K562 (cell line): ENCODE data around the gene C15orf61. TPM values are rescaled to one million over a fixed set of nuclear protein-coding genes. Genes with fewer than 3 reads are reported as not detected.

Experiments used
- ATAC-seq: fragments of 200-7000 bp; cut with Tn5 transposase; 3 replicates; pipeline ENCODE4 v1.9.1; 2020; ENCODE audit warnings: moderate library complexity
- BruUV-seq: library from RNA; stranded (reverse); fragments of 400-500 nt; replicated peaks from 2 replicates; lab custom pipeline; 2021; lab: Mats Ljungman, UMichigan
- CTCF ChIA-PET: fragments of 300-600 bp; formaldehyde crosslinking; extraction: SDS; loops from one replicate; lab custom pipeline; 2021; ENCODE audit warnings: low intra/inter-chr PET ratio; lab: Yijun Ruan, JAX
- POLR2A ChIA-PET: fragments of 300-600, 350-650 bp; sonication (Branson Sonifier 250); formaldehyde crosslinking; extraction: SDS; loops from one replicate; lab custom pipeline; 2021; ENCODE audit warnings: antibody characterized with exemption, inconsistent platforms; lab: Yijun Ruan, JAX
- DNase-seq, 4 experiments: peaks; one replicate each; pipeline versions ENCODE4 v3.0.0 to v3.0.0-alpha.2; 2011 to 2018; ENCODE audit warnings: low spot score in 3 of 4, mixed read lengths in 3 of 4; ENCODE audit errors: extremely low read depth in 1 of 4
- FAIRE-seq: peaks from 2 replicates; lab custom pipeline; 2011; peaks lifted over from hg19 to GRCh38; lab: Jason Lieb, UNC
- H2AFZ ChIP-seq: 2 replicates; pipeline ENCODE4 v1.6.0; 2011; ENCODE audit warnings: low read depth, low read length, control low read depth, inconsistent platforms
- H3K27ac ChIP-seq: fragments of 200-600 bp; 3 replicates; pipeline ENCODE4 v1.8.0; 2011; ENCODE audit warnings: low read depth, mild to moderate bottlenecking, control low read depth, inconsistent platforms, low read length, moderate library complexity, mixed read lengths; ENCODE audit errors: extremely low read depth
- H3K27me3 ChIP-seq, 2 experiments: fragments of 300-600 bp in 1 of 2; 2 replicates in 1 of 2; 3 replicates in 1 of 2; pipeline versions ENCODE4 v1.6.0 to v1.8.0; 2011; ENCODE audit warnings: inconsistent platforms in 2 of 2, low read length in 2 of 2, mild to moderate bottlenecking in 1 of 2, mixed read lengths in 1 of 2, moderate library complexity in 1 of 2; ENCODE audit not compliant: control insufficient read depth in 2 of 2, insufficient read depth in 2 of 2
- H3K36me3 ChIP-seq: fragments of 300-600 bp; 3 replicates; pipeline ENCODE4 v1.8.0; 2011; ENCODE audit warnings: mild to moderate bottlenecking, low read length, inconsistent platforms; ENCODE audit not compliant: control insufficient read depth, insufficient read depth
- H3K4me1 ChIP-seq, 2 experiments: fragments of 200-600 bp in 1 of 2; replicated peaks in 1 of 2; 2 replicates in 1 of 2; 3 replicates in 1 of 2; pipeline versions ENCODE4 v1.5.1 to v1.8.0; 2011; ENCODE audit warnings: inconsistent platforms in 2 of 2, low read length in 2 of 2, mild to moderate bottlenecking in 1 of 2, mixed read lengths in 1 of 2, moderate library complexity in 1 of 2; ENCODE audit not compliant: control insufficient read depth in 2 of 2, insufficient read depth in 2 of 2
- H3K4me2 ChIP-seq: 2 replicates; pipeline ENCODE4 v1.6.1; 2011; ENCODE audit warnings: low read length, control low read depth, inconsistent platforms, mixed read lengths; ENCODE audit not compliant: insufficient read depth
- H3K4me3 ChIP-seq: fragments of 200-600 bp; sonication (generic), shearing (Covaris generic); 2 replicates; pipeline ENCODE4 v1.5.1; 2016; ENCODE audit warnings: control low read depth, inconsistent platforms
- H3K79me2 ChIP-seq: fragments of 200-600 bp; 3 replicates; pipeline ENCODE4 v1.8.0; 2011; ENCODE audit warnings: low read length, inconsistent platforms; ENCODE audit not compliant: control insufficient read depth, insufficient read depth
- H3K9ac ChIP-seq, 2 experiments: 2 replicates each; pipeline versions ENCODE4 v1.6.0 to v1.6.1; 2011; ENCODE audit warnings: low read depth in 2 of 2, low read length in 2 of 2, control low read depth in 1 of 2, inconsistent platforms in 1 of 2, mild to moderate bottlenecking in 1 of 2, mixed read lengths in 1 of 2; ENCODE audit not compliant: insufficient read depth in 1 of 2
- H3K9me1 ChIP-seq: one replicate; pipeline ENCODE4 v1.6.0; 2011; ENCODE audit warnings: inconsistent platforms, mild to moderate bottlenecking, low read length, moderate library complexity; ENCODE audit not compliant: control insufficient read depth, insufficient read depth
- H3K9me3 ChIP-seq: replicated peaks from 2 replicates; pipeline ENCODE4 v1.5.1; 2011; ENCODE audit warnings: low read depth, low read length, inconsistent platforms; ENCODE audit not compliant: control insufficient read depth, insufficient read depth
- H4K20me1 ChIP-seq: replicated peaks from 2 replicates; pipeline ENCODE4 v1.6.1; 2011; ENCODE audit warnings: low read length, inconsistent platforms, mixed read lengths; ENCODE audit not compliant: control insufficient read depth, insufficient read depth
- DNMT1 ChIP-seq: fragments of 450-650 bp; IDR thresholded peaks from 2 replicates; pipeline ENCODE4 v1.6.1; 2016; ENCODE audit warnings: antibody characterized with exemption, mild to moderate bottlenecking
- GABPB1 ChIP-seq: sonication (generic); formaldehyde crosslinking; IDR thresholded peaks from 2 replicates; pipeline ENCODE4 v1.8.0; 2022; ENCODE audit warnings: mild to moderate bottlenecking, missing genetic modification reagents
- HNRNPH1 ChIP-seq: fragments of 200-400 bp; formaldehyde crosslinking; optimal IDR thresholded peaks from 2 replicates; pipeline ENCODE3; 2017; ENCODE audit warnings: low read depth, mild to moderate bottlenecking, low read length, moderate library complexity
- MEF2D ChIP-seq: conservative IDR thresholded peaks from 2 replicates; pipeline ENCODE4 v1.6.1; 2016; ENCODE audit warnings: low read depth, missing genetic modification characterization, missing compliant biosample characterization
- MLX ChIP-seq, 2 experiments: fragments of 450-650 bp in 1 of 2; sonication (generic) in 1 of 2; formaldehyde crosslinking; conservative IDR thresholded peaks; 2 replicates each; pipeline versions ENCODE4 v1.4.0 to v1.8.1; 2020 to 2022; ENCODE audit warnings: mild to moderate bottlenecking in 1 of 2, missing genetic modification reagents in 1 of 2
- NR2F6 ChIP-seq: fragments of 450-650 bp; formaldehyde crosslinking; IDR thresholded peaks from 2 replicates; pipeline ENCODE4 v1.4.0; 2020; ENCODE audit warnings: mild to moderate bottlenecking
- PATZ1 ChIP-seq: fragments of 250-450 bp; sonication (Bioruptor Pico); IDR thresholded peaks from 2 replicates; pipeline ENCODE4 v1.5.0; 2020; ENCODE audit warnings: mild to moderate bottlenecking, borderline replicate concordance
- PHB2 ChIP-seq: fragments of 450-650 bp; IDR thresholded peaks from 2 replicates; pipeline ENCODE4 v1.6.1; 2017; ENCODE audit warnings: low read depth
- POLR2AphosphoS5 ChIP-seq: IDR thresholded peaks from 2 replicates; pipeline ENCODE4 v1.6.1; 2011; ENCODE audit warnings: mild to moderate bottlenecking, low read depth, low read length, moderate library complexity; ENCODE audit not compliant: control insufficient read depth, insufficient read depth
- RBBP5 ChIP-seq: fragments of 200-600 bp; sonication (generic); IDR thresholded peaks from 2 replicates; pipeline ENCODE4 v1.6.1; 2012; ENCODE audit warnings: borderline replicate concordance, mild to moderate bottlenecking, low read length, control low read depth, inconsistent platforms; ENCODE audit not compliant: insufficient read depth, poor library complexity, severe bottlenecking
- RBM25 ChIP-seq: fragments of 200-400 bp; formaldehyde crosslinking; IDR thresholded peaks from 2 replicates; pipeline ENCODE4 v1.6.1; 2018; ENCODE audit warnings: low read length, low read depth, moderate library complexity; ENCODE audit not compliant: severe bottlenecking
- SNRNP70 ChIP-seq: fragments of 200-400 bp; formaldehyde crosslinking; optimal IDR thresholded peaks from 2 replicates; pipeline ENCODE3; 2017; ENCODE audit warnings: low read depth, low read length
- ZNF699 ChIP-seq: fragments of 250-450 bp; sonication (Bioruptor Pico); IDR thresholded peaks from 2 replicates; pipeline ENCODE4 v1.8.0; 2021; ENCODE audit warnings: mild to moderate bottlenecking, moderate library complexity; ENCODE audit not compliant: insufficient replicate concordance
- ZSCAN32 ChIP-seq: fragments of 450-650 bp; formaldehyde crosslinking; IDR thresholded peaks from 2 replicates; pipeline ENCODE4 v1.4.0; 2020; ENCODE audit warnings: mild to moderate bottlenecking, moderate library complexity
- WGBS: fragments of 100-300 bp; shearing (Covaris generic); methylation state at CpG from one replicate; pipeline ENCODE4 v1.1.6; 2016; ENCODE audit warnings: low coverage, mixed read lengths; ENCODE audit not compliant: insufficient coverage; ENCODE audit errors: missing lambda C conversion rate; 5-methylcytosine and 5-hydroxymethylcytosine counted together
- in situ Hi-C: fragments of 300-500 bp; cut with MboI; formaldehyde crosslinking; loops from 4 replicates; pipeline ENCODE4 v1.15.0; 2018; ENCODE audit warnings: inconsistent platforms, mixed read lengths
- intact Hi-C: fragments of 100-400 bp; cut with micrococcal nuclease; formaldehyde crosslinking; loops from 2 replicates; pipeline ENCODE4 v1.14.2; 2022
- polyA plus RNA-seq, 8 experiments: library from polyadenylated mRNA; depleted of rRNA in 4 of 8; stranded (reverse) in 5 of 8; unstranded in 3 of 8; fragments of >200 nt; fragmentation: Nextera tagmentation in 2 of 8; fragmentation: Illumina TruSeq in 1 of 8; extraction: Ambion mirVana in 2 of 8; extraction: Trizol in 1 of 8; gene quantifications; 2 replicates each; pipeline versions ENCODE4 v1.2.1 to v1.2.3, GENCODE V29; 2011 to 2014; ENCODE audit warnings: inconsistent platforms in 1 of 8, missing spikeins in 1 of 8
- total RNA-seq, 7 experiments: library from RNA; depleted of rRNA in 6 of 7; stranded (reverse); fragments of >200 nt in 6 of 7; fragmentation: Illumina TruSeq in 2 of 7; extraction: Trizol in 2 of 7; gene quantifications; 2 replicates each; pipeline versions ENCODE4 v1.2.1 to v1.2.3, GENCODE V29; 2011 to 2021; ENCODE audit warnings: low replicate concordance in 1 of 7
- TF ChIP-seq, protein P1 (sequence below): fragments of 450-650 bp; IDR thresholded peaks from 2 replicates; pipeline ENCODE4 v1.6.1; 2016; ENCODE audit warnings: missing biosample characterization, missing genetic modification characterization

Gene C15orf61
- total and polyA plus RNA-seq, 9 of the 15 experiments (the other 6 are each of a cell fraction or from before 2014, with no cell fraction given): 1.6 to 10.5 (median 4.3) TPM

GRCh38 chr15:67564021-67564967, 43.4 kb downstream of the C15orf61 start:
- POLR2A ChIA-PET: interaction anchor here (1.0 kb wide), 1 partner anchor 22 kb away, joined by 5 read pairs; the partner anchor contains the start of gene MAP2K5
- no peak overlapping the region for H3K4me2 ChIP-seq
- H2AFZ ChIP-seq: no peak overlapping the region
- 47% methylated on average over 2 of the region's 2 CpGs for WGBS
- DNase-seq (no peak), ATAC-seq (no peak), FAIRE-seq (no peak)
- in situ Hi-C loops (no loop called here), intact Hi-C loops (no loop called here)
- no peak overlapping the region for H3K9ac ChIP-seq
- peaks cover 3% of the 10 kb centered on the region; the same call in 1 of the 3 replicates for H3K36me3 ChIP-seq
- no peak overlapping the region for H3K4me3 ChIP-seq
- CTCF ChIA-PET: no interaction called here
- no peaks in the 10 kb centered on the region for H3K79me2 ChIP-seq
- H3K27me3 ChIP-seq: no peaks in the 10 kb centered on the region
- no peak overlapping the region for H3K27ac ChIP-seq
- no peaks in the 10 kb centered on the region for H3K9me3 ChIP-seq
- H3K9me1 ChIP-seq: no peaks in the 10 kb centered on the region
- H3K4me1 ChIP-seq: no peaks in the 10 kb centered on the region; a peak in 1 of 5 replicates
- H4K20me1 ChIP-seq: no peaks in the 10 kb centered on the region
- no TSS peak for BruUV-seq
- no peak for TF ChIP-seq SNRNP70
- no peak for TF ChIP-seq DNMT1
- TF ChIP-seq ZNF699 (CRISPR knock-in tag): no peak
- TF ChIP-seq, protein P1, sequence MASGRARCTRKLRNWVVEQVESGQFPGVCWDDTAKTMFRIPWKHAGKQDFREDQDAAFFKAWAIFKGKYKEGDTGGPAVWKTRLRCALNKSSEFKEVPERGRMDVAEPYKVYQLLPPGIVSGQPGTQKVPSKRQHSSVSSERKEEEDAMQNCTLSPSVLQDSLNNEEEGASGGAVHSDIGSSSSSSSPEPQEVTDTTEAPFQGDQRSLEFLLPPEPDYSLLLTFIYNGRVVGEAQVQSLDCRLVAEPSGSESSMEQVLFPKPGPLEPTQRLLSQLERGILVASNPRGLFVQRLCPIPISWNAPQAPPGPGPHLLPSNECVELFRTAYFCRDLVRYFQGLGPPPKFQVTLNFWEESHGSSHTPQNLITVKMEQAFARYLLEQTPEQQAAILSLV (tag): no peak
- no peak for TF ChIP-seq ZSCAN32 (CRISPR knock-in tag)
- no peak for TF ChIP-seq POLR2AphosphoS5
- no peak for TF ChIP-seq RBM25
- TF ChIP-seq NR2F6: no peak
- TF ChIP-seq HNRNPH1: no peak
- no peak for TF ChIP-seq PHB2
- no peak for TF ChIP-seq GABPB1 (CRISPR knock-in tag)
- no peak for TF ChIP-seq PATZ1 (CRISPR knock-in tag)
- TF ChIP-seq MLX (CRISPR knock-in tag; conservative IDR thresholded peaks at IDR 0.05): no peak
- TF ChIP-seq MEF2D: no peak
- no peak for TF ChIP-seq RBBP5
